Measurements from ENCODE around the gene NCOA1. TPM values are rescaled to one million over a fixed set of nuclear protein-coding genes. Genes with fewer than 3 reads are reported as not detected.

The NCOA1 gene
- total and polyA plus RNA-seq, 10 of the 15 experiments (the other 5 are each of a cell fraction or from before 2014, with no cell fraction given) = 1.8 to 35.6 (median 6.1) TPM

DNA sequence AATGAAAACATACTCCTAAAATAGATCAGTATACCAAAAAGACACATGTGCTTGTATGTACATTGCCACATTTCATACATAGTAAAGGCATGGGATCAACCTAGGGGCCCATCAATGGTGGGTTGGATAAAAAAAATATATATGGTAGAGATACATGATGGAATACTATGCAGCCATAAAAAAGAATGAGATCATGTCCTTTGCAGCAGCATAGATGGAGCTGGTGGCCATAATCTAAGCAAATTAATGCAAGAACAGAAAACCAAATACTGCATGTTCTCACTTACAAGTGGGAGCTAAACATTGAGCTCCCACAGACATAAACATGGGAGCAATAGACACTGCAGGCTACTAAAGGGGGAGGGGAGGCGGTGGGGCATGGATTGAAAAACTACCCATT, 18.6 kb upstream of the NCOA1 start:
- CTCF ChIA-PET = no interaction called here
- TF ChIP-seq NFXL1 (IDR thresholded peaks at IDR 0.05; ENCODE audit: borderline replicate concordance) = no peak
- Histone ChIP-seq H2AFZ (ENCODE audit: control insufficient read depth, low read depth, low read length) (no peak overlapping the region), H3K36me3 (ENCODE audit: control insufficient read depth in 2 of 2, insufficient read depth in 2 of 2, low read length in 1 of 2) (no peaks in the 10 kb centered on the region), H3K4me3 (no peak overlapping the region), H3K9ac (ENCODE audit: control insufficient read depth, insufficient read depth, low read length) (no peak overlapping the region), H3K4me2 (ENCODE audit: control insufficient read depth, insufficient read depth) (no peak overlapping the region), H3K9me3 (replicated peaks; ENCODE audit: control insufficient read depth, insufficient read depth, low read length) (no peaks in the 10 kb centered on the region), H4K20me1 (ENCODE audit: control insufficient read depth, insufficient read depth) (no peaks in the 10 kb centered on the region), H3K27ac (ENCODE audit: control insufficient read depth, insufficient read depth) (no peak overlapping the region), H3K79me2 (ENCODE audit: control insufficient read depth, insufficient read depth, low read length) (no peaks in the 10 kb centered on the region), H3K4me1 (ENCODE audit: control insufficient read depth, insufficient read depth, low read length) (no peaks in the 10 kb centered on the region), H3K27me3 (replicated peaks in 1 of 2; ENCODE audit: control insufficient read depth in 2 of 2, insufficient read depth in 2 of 2, low read length in 1 of 2) (no peaks in the 10 kb centered on the region)
- DNase-seq (ENCODE audit: low read depth, low spot score) = no peak
- intact Hi-C loops (cut with micrococcal nuclease; ENCODE audit: unreplicated experiment) = no loop called here
- SMC1A ChIA-PET (ENCODE audit: uncharacterized antibody, unreplicated experiment) = interaction anchor here (0.9 kb wide), 1 partner anchor 50 kb away, joined by 3 read pairs; no protein-coding TSS in a partner anchor
- POLR2A ChIA-PET = interaction anchor here (0.7 kb wide), 1 partner anchor 62 kb away, joined by 4 read pairs; no protein-coding TSS in a partner anchor
- RAD21 ChIA-PET (ENCODE audit: unreplicated experiment) = no interaction called here
- BruUV-seq (replicated peaks) = no TSS peak
- 0% methylated on average over 1 of the region's 1 CpG for WGBS (ENCODE audit: insufficient coverage, insufficient replicate concordance, low lambda C conversion rate, missing lambda C conversion rate)
- no peak for ATAC-seq
- no peak for FAIRE-seq
- in situ Hi-C loops (cut with MboI) = no loop called here

GRCh38 chr2:24473626-24474025, 17.4 kb upstream of the NCOA1 start:
- H3K27me3 ChIP-seq (replicated peaks in 1 of 2; ENCODE audit: control insufficient read depth in 2 of 2, insufficient read depth in 2 of 2, low read length in 1 of 2) = no peaks in the 10 kb centered on the region
- in situ Hi-C loops (cut with MboI) = no loop called here
- ATAC-seq = no peak
- H3K36me3 ChIP-seq (ENCODE audit: control insufficient read depth in 2 of 2, insufficient read depth in 2 of 2, low read length in 1 of 2) = no peaks in the 10 kb centered on the region
- ChIA-PET POLR2A (no interaction called here), CTCF (no interaction called here), RAD21 (ENCODE audit: unreplicated experiment) (no interaction called here), SMC1A (ENCODE audit: uncharacterized antibody, unreplicated experiment) (no interaction called here)
- FAIRE-seq = no peak
- DNase-seq (ENCODE audit: low read depth, low spot score) = no peak
- no peaks in the 10 kb centered on the region for H3K9me3 ChIP-seq (replicated peaks; ENCODE audit: control insufficient read depth, insufficient read depth, low read length)
- H3K4me1 ChIP-seq (ENCODE audit: control insufficient read depth, insufficient read depth, low read length) = no peaks in the 10 kb centered on the region
- no peak overlapping the region for H3K9ac ChIP-seq (ENCODE audit: control insufficient read depth, insufficient read depth, low read length)
- H4K20me1 ChIP-seq (ENCODE audit: control insufficient read depth, insufficient read depth) = no peaks in the 10 kb centered on the region
- TF ChIP-seq MXI1 (IDR thresholded peaks at IDR 0.05; ENCODE audit: low read depth, low read length) (no peak), ESRRA (IDR thresholded peaks at IDR 0.05; ENCODE audit: low read length) (no peak), WRNIP1 (IDR thresholded peaks at IDR 0.05; ENCODE audit: borderline replicate concordance, low read depth, low read length) (no peak), ZNF217 (IDR thresholded peaks at IDR 0.05) (no peak), HDAC2 (IDR thresholded peaks at IDR 0.05) (no peak)
- no peaks in the 10 kb centered on the region for H3K79me2 ChIP-seq (ENCODE audit: control insufficient read depth, insufficient read depth, low read length)
- intact Hi-C loops (cut with micrococcal nuclease; ENCODE audit: unreplicated experiment) = no loop called here
- H3K4me3 ChIP-seq = no peak overlapping the region
- H3K27ac ChIP-seq (ENCODE audit: control insufficient read depth, insufficient read depth) = no peak overlapping the region
- no TSS peak for BruUV-seq (replicated peaks)
- H2AFZ ChIP-seq (ENCODE audit: control insufficient read depth, low read depth, low read length) = no peak overlapping the region
- no peak overlapping the region for H3K4me2 ChIP-seq (ENCODE audit: control insufficient read depth, insufficient read depth)

Data from GM12878 (cell line).